ENCODE results near the gene LPCAT1. TPM values are rescaled to one million over a fixed set of nuclear protein-coding genes. Genes with fewer than 3 reads are reported as not detected.

Gene LPCAT1
- total RNA-seq, 2 donors from 2014 or later: 53.9 to 54.6 TPM

- H3K4me1 ChIP-seq (ENCODE audit: control insufficient read depth in 1 of 2, low read depth in 2 of 2): peaks cover 0 to 25% of the 10 kb centered on the region in 2 donors
- DNase-seq (ENCODE audit: low spot score) (no peak), ATAC-seq (ENCODE audit: insufficient number of reproducible peaks, low FRiP score, low read depth) (no peak)
- no peak overlapping the region for H3K4me3 ChIP-seq
- H3K27ac ChIP-seq: peak overlapping the region in 1 of 2 donors; percentile 18
- no peaks in the 10 kb centered on the region for H3K27me3 ChIP-seq (replicated peaks; ENCODE audit: insufficient read depth)
- no peaks in the 10 kb centered on the region for H3K9me3 ChIP-seq
- TF ChIP-seq CTCF (IDR thresholded peaks at IDR 0.05): no peak
- H3K36me3 ChIP-seq: no peaks in the 10 kb centered on the region
Measured at GRCh38 chr5:1538741-1539392, 15.1 kb upstream of the LPCAT1 start.

GRCh38 chr5:1538276-1538675 lies 14.5 kb upstream of the LPCAT1 start:
- Histone ChIP-seq H3K27ac (no peak overlapping the region), H3K27me3 (replicated peaks; ENCODE audit: insufficient read depth) (no peaks in the 10 kb centered on the region), H3K36me3 (no peaks in the 10 kb centered on the region), H3K4me1 (ENCODE audit: control insufficient read depth in 1 of 2, low read depth in 2 of 2) (peaks cover 0 to 25% of the 10 kb centered on the region in 2 donors), H3K9me3 (no peaks in the 10 kb centered on the region), H3K4me3 (no peak overlapping the region)
- DNase-seq (ENCODE audit: low spot score): no peak
- TF ChIP-seq CTCF (IDR thresholded peaks at IDR 0.05): no peak
- no peak for ATAC-seq (ENCODE audit: insufficient number of reproducible peaks, low FRiP score, low read depth)

DNA sequence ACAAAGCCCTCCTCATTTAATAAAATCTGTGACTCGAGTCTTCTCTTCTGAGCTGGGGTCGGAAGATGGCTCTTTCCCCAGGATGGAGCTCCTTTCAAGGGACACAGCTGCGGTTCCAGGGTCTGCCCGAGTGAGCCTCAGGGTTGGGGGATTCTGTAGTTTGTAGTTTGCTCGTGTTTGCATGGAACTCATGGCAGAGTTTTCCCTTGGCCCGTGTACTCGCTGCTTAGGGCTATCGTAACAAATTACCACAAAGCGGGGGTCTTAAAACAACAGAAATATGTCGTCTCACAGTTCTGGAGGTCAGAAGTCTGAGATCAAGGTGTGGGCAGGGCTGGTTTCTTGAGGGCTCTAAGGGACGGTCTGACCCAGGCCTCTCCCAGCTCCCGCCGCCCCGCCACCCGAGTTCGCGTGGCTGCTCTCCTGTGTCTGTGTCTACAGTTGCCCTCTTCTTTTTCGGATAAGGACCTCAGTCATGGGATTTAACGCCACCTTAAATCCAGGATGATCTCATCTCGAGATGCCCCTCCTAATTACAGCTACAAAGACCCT lies 13.9 kb upstream of the LPCAT1 start:
- peaks cover 0 to 22% of the 10 kb centered on the region in 2 donors for H3K4me1 ChIP-seq (ENCODE audit: control insufficient read depth in 1 of 2, low read depth in 2 of 2)
- ATAC-seq (ENCODE audit: insufficient number of reproducible peaks, low FRiP score, low read depth): no peak

GRCh38 chr5:1536871-1537602 lies 13.3 kb upstream of the LPCAT1 start:
- DNase-seq (ENCODE audit: low spot score) (no peak), ATAC-seq (ENCODE audit: insufficient number of reproducible peaks, low FRiP score, low read depth) (no peak)
- TF ChIP-seq CTCF (IDR thresholded peaks at IDR 0.05): no peak
- Histone ChIP-seq H3K36me3 (no peaks in the 10 kb centered on the region), H3K27ac (no peak overlapping the region), H3K27me3 (replicated peaks; ENCODE audit: insufficient read depth) (no peaks in the 10 kb centered on the region), H3K4me3 (peak overlapping the region; percentile 54), H3K4me1 (ENCODE audit: control insufficient read depth in 1 of 2, low read depth in 2 of 2) (peaks cover 0 to 19% of the 10 kb centered on the region in 2 donors), H3K9me3 (no peaks in the 10 kb centered on the region)

More for the DNA sequence above, 13.9 kb upstream of the LPCAT1 start:
- TF ChIP-seq CTCF (IDR thresholded peaks at IDR 0.05): no peak
- no peaks in the 10 kb centered on the region for H3K27me3 ChIP-seq (replicated peaks; ENCODE audit: insufficient read depth)
- no peaks in the 10 kb centered on the region for H3K9me3 ChIP-seq
- DNase-seq (ENCODE audit: low spot score): no peak
- no peak overlapping the region for H3K4me3 ChIP-seq
- H3K36me3 ChIP-seq: no peaks in the 10 kb centered on the region
- no peak overlapping the region for H3K27ac ChIP-seq

DNA sequence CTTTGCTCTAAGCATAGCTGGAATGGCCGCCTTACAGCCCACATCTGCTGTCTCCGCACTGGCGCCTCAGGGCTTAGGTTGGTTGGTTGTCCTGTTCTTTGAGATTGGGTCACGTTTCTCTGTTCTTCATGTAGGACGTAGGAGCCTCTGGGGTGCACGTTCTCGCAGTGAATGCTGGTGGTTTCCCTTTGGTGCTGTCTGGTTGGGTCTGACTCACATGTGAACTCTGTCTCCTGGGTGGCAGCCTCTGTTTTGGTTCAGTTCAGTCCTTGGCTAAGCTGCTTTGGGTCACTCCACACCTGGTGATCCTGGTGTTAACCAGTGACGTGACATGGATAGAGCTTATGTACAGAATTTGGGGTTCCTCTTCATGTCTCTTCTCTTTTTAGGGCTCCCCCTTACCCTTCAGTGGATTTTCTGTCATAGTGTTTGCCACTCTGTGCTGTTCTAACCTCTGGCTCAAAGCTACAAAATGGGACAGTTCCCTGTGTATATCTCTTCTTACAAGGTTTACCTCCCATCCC lies 12.6 kb upstream of the LPCAT1 start:
- Histone ChIP-seq H3K9me3 (no peaks in the 10 kb centered on the region), H3K4me3 (peak overlapping the region; percentile 54), H3K27me3 (replicated peaks; ENCODE audit: insufficient read depth) (no peaks in the 10 kb centered on the region), H3K36me3 (no peaks in the 10 kb centered on the region), H3K4me1 (ENCODE audit: control insufficient read depth in 1 of 2, low read depth in 2 of 2) (peaks cover 0 to 12% of the 10 kb centered on the region in 2 donors), H3K27ac (no peak overlapping the region)
- DNase-seq (ENCODE audit: low spot score) (no peak), ATAC-seq (ENCODE audit: insufficient number of reproducible peaks, low FRiP score, low read depth) (no peak)
- no peak for TF ChIP-seq CTCF (IDR thresholded peaks at IDR 0.05)

Data from thoracic aorta (tissue), 2 donors.